Erythroblast (primary cell): ENCODE results near the gene KCNB1.

ENCODE experiments used
- GATA1 ChIP-seq: IDR thresholded peaks from 2 replicates; pipeline ENCODE4 v1.6.1; 2011; ENCODE audit warnings: low read depth, mild to moderate bottlenecking, control low read depth, low read length, moderate library complexity
- POLR2A ChIP-seq: IDR thresholded peaks from 2 replicates; pipeline ENCODE4 v1.6.1; 2011; ENCODE audit warnings: mild to moderate bottlenecking, low read length

DNA sequence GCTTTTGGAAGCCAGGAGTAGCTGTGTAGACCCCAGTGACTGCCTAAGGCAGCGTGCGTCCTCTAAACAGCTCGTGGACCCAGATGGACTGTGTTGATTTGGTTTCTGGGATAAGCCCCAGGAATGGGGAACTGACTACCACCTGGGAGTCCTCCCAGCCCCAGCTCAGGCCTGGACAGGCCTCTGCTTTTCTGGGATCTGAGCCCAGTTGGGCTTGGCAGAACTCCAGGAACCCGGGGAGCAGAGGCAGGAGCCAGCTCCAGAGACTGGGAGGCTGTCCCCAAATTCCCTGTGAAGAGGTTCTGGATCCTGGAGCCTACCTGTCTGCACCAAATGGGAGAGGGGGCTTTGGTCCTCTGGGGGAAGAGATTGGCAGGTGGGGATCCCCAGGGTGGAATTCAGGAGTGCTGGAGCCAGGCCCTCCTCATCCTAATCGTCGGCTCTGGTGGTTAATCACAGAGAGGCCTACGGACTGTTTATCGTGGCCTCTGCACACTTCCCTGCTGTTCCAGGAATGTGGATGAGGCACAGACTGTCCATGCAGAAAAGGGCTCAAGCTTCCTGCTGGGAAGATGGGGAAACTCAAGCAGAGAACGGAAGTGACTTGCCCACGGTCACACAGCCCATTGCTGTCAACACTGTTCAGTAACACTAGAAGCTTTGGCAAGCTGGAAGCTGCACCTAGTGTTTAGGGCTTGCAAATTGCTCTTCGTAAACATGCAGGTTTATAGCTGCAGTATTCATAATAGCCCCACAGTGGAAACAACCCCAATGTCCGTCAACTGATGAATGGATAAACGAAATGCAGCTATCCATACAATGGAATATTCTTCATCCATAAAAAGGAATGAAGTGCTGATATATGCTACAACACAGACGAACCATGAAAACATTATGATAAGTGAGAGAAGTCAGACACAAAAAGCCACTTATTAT, 100.6 kb downstream of the KCNB1 start:
- TF ChIP-seq POLR2A (no peak), GATA1 (no peak)
